H1 (cell line): ENCODE measurements around the gene DOK6. TPM values are rescaled to one million over a fixed set of nuclear protein-coding genes. Genes with fewer than 3 reads are reported as not detected.

Source experiments
- CTCF ChIA-PET: fragments of 300-600 bp; sonication (Branson Sonifier 250); formaldehyde crosslinking; loops from one replicate; lab custom pipeline; 2021; ENCODE audit not compliant: partially characterized antibody; lab: Charles Lee
- POLR2A ChIA-PET: fragments of 300-600 bp; sonication (Branson Sonifier 250); formaldehyde crosslinking; loops from one replicate; lab custom pipeline; 2021; ENCODE audit warnings: inconsistent platforms; ENCODE audit not compliant: partially characterized antibody; lab: Charles Lee
- DNase-seq, 2 experiments: peaks; one replicate each; pipeline versions ENCODE4 v3.0.0 to v3.0.0-alpha.2; 2010 to 2022; ENCODE audit warnings: low spot score in 2 of 2, low read depth in 1 of 2, mixed read lengths in 1 of 2
- FAIRE-seq: peaks from 2 replicates; lab custom pipeline; 2011; peaks lifted over from hg19 to GRCh38; lab: Jason Lieb, UNC
- H2AFZ ChIP-seq: 2 replicates; pipeline ENCODE4 v1.8.1; 2012; ENCODE audit warnings: low read length, inconsistent platforms
- H2AK5ac ChIP-seq: 2 replicates; pipeline ENCODE4 v1.6.1; 2013; ENCODE audit warnings: low read depth, low read length
- H2BK120ac ChIP-seq: replicated peaks from 2 replicates; pipeline ENCODE3; 2013; ENCODE audit warnings: low read depth, low read length, inconsistent platforms
- H2BK12ac ChIP-seq: 2 replicates; pipeline ENCODE4 v1.6.1; 2013; ENCODE audit warnings: low read depth, low read length
- H2BK15ac ChIP-seq: 2 replicates; pipeline ENCODE4 v1.6.1; 2013; ENCODE audit warnings: low read length
- H2BK20ac ChIP-seq: 2 replicates; pipeline ENCODE4 v1.6.1; 2013; ENCODE audit warnings: low read length
- H2BK5ac ChIP-seq: 2 replicates; pipeline ENCODE4 v1.6.1; 2013; ENCODE audit warnings: low read depth, low read length
- H3K14ac ChIP-seq: 2 replicates; pipeline ENCODE4 v1.6.1; 2013; ENCODE audit warnings: inconsistent platforms; ENCODE audit not compliant: insufficient read length
- H3K18ac ChIP-seq: 2 replicates; pipeline ENCODE4 v1.6.1; 2013; ENCODE audit warnings: low read length; ENCODE audit errors: extremely low read depth
- H3K23ac ChIP-seq: 2 replicates; pipeline ENCODE4 v1.6.1; 2013; ENCODE audit warnings: inconsistent platforms; ENCODE audit not compliant: insufficient read length
- H3K23me2 ChIP-seq: 2 replicates; pipeline ENCODE4 v1.6.1; 2013; ENCODE audit warnings: low read depth, low read length
- H3K27ac ChIP-seq: 2 replicates; pipeline ENCODE4 v1.6.1; 2011; ENCODE audit warnings: low read depth, low read length, inconsistent platforms
- H3K27me3 ChIP-seq, 4 experiments: replicated peaks in 1 of 4; 1 replicate in 1 of 4; 2 replicates in 3 of 4; pipeline versions ENCODE4 v1.6.1 to v1.8.1; 2011 to 2013; ENCODE audit warnings: low read length in 3 of 4, mild to moderate bottlenecking in 3 of 4, inconsistent platforms in 2 of 4, mixed read lengths in 2 of 4, moderate library complexity in 1 of 4; ENCODE audit not compliant: control insufficient read depth in 3 of 4, insufficient read depth in 3 of 4; ENCODE audit errors: extremely low read depth in 1 of 4
- H3K36me3 ChIP-seq, 4 experiments: 2 replicates each; pipeline versions ENCODE4 v1.6.1 to v1.8.1; 2011 to 2013; ENCODE audit warnings: mild to moderate bottlenecking in 4 of 4, low read length in 3 of 4, moderate library complexity in 2 of 4, control low read depth in 1 of 4, inconsistent platforms in 1 of 4; ENCODE audit not compliant: insufficient read depth in 4 of 4, control insufficient read depth in 2 of 4
- H3K4ac ChIP-seq: replicated peaks from 2 replicates; pipeline ENCODE3; 2013; ENCODE audit warnings: low read length, low read depth, mixed read lengths, inconsistent platforms; ENCODE audit not compliant: insufficient read length
- H3K4me1 ChIP-seq, 4 experiments: replicated peaks in 1 of 4; 1 replicate in 1 of 4; 2 replicates in 3 of 4; pipeline versions ENCODE4 v1.6.1 to v1.8.1; 2011 to 2013; ENCODE audit warnings: low read length in 3 of 4, inconsistent platforms in 2 of 4, mixed read lengths in 1 of 4; ENCODE audit not compliant: insufficient read depth in 4 of 4, control insufficient read depth in 3 of 4
- H3K4me2 ChIP-seq, 2 experiments: 2 replicates each; pipeline versions ENCODE4 v1.6.1 to v1.8.1; 2011 to 2013; ENCODE audit warnings: low read depth in 2 of 2, low read length in 2 of 2, control low read depth in 1 of 2, inconsistent platforms in 1 of 2, mild to moderate bottlenecking in 1 of 2; ENCODE audit not compliant: insufficient read depth in 1 of 2
- H3K4me3 ChIP-seq, 4 experiments: fragments of 200-600, 300-600 bp in 1 of 4; sonication (generic), shearing (Covaris generic), sonication (Bioruptor Twin) in 1 of 4; 2 replicates each; pipeline versions ENCODE4 v1.5.1 to v1.8.1; 2011 to 2016; ENCODE audit warnings: low read length in 4 of 4, low read depth in 3 of 4, control low read depth in 2 of 4, inconsistent platforms in 2 of 4, mild to moderate bottlenecking in 2 of 4, mixed read lengths in 1 of 4, moderate library complexity in 1 of 4; ENCODE audit not compliant: insufficient read depth in 2 of 4; ENCODE audit errors: extremely low read depth in 1 of 4
- H3K56ac ChIP-seq: replicated peaks from 2 replicates; pipeline ENCODE3; 2013; ENCODE audit warnings: low read depth, mild to moderate bottlenecking, mixed read lengths, low read length, inconsistent platforms; ENCODE audit not compliant: insufficient read length
- H3K79me1 ChIP-seq: 2 replicates; pipeline ENCODE4 v1.6.1; 2013; ENCODE audit warnings: low read depth, low read length, control low read depth
- H3K79me2 ChIP-seq, 2 experiments: 2 replicates each; pipeline versions ENCODE4 v1.6.1 to v1.8.1; 2012 to 2013; ENCODE audit warnings: low read length in 2 of 2, mild to moderate bottlenecking in 2 of 2, inconsistent platforms in 1 of 2; ENCODE audit not compliant: insufficient read depth in 2 of 2, control insufficient read depth in 1 of 2
- H3K9ac ChIP-seq, 4 experiments: replicated peaks in 1 of 4; 1 replicate in 1 of 4; 2 replicates in 3 of 4; pipeline versions ENCODE4 v1.6.1 to v1.8.1; 2011 to 2013; ENCODE audit warnings: low read depth in 3 of 4, low read length in 3 of 4, control low read depth in 2 of 4, mild to moderate bottlenecking in 2 of 4, moderate library complexity in 2 of 4, inconsistent platforms in 1 of 4; ENCODE audit errors: extremely low read depth in 1 of 4
- H3K9me3 ChIP-seq, 2 experiments: 2 replicates each; pipeline versions ENCODE4 v1.6.1 to v1.8.1; 2012 to 2013; ENCODE audit warnings: mild to moderate bottlenecking in 2 of 2, moderate library complexity in 2 of 2, control low read depth in 1 of 2, inconsistent platforms in 1 of 2, low read depth in 1 of 2, low read length in 1 of 2, mixed read lengths in 1 of 2; ENCODE audit not compliant: insufficient read depth in 2 of 2
- H4K20me1 ChIP-seq, 2 experiments: replicated peaks in 1 of 2; 2 replicates each; pipeline versions ENCODE3 to v1.8.1; 2011 to 2013; ENCODE audit warnings: inconsistent platforms in 2 of 2, low read length in 2 of 2, mild to moderate bottlenecking in 1 of 2; ENCODE audit not compliant: insufficient read depth in 2 of 2, control insufficient read depth in 1 of 2
- H4K5ac ChIP-seq: 2 replicates; pipeline ENCODE4 v1.6.1; 2013; ENCODE audit warnings: low read length, low read depth, mixed read lengths, inconsistent platforms; ENCODE audit not compliant: insufficient read length
- H4K8ac ChIP-seq: 2 replicates; pipeline ENCODE4 v1.8.0; 2013; ENCODE audit warnings: mild to moderate bottlenecking, moderate library complexity, low read length, inconsistent platforms; ENCODE audit not compliant: insufficient read depth; ENCODE audit errors: extremely low read depth
- H4K91ac ChIP-seq: replicated peaks from 2 replicates; pipeline ENCODE3; 2013; ENCODE audit warnings: low read length, mixed read lengths, inconsistent platforms; ENCODE audit not compliant: insufficient read length
- ASH2L ChIP-seq: fragments of 200-600, 300-600 bp; sonication (generic); IDR thresholded peaks from one replicate; pipeline ENCODE4 v1.7.1; 2017; ENCODE audit warnings: low read length
- CHD2 ChIP-seq: IDR thresholded peaks from 2 replicates; pipeline ENCODE4 v1.6.1; 2012; ENCODE audit warnings: low read length, improper control_type of control experiment
- EP300 ChIP-seq, 2 experiments: IDR thresholded peaks; 1 replicate in 1 of 2; 2 replicates in 1 of 2; pipeline ENCODE4 v1.6.1; 2011 to 2012; ENCODE audit warnings: low read depth in 2 of 2, low read length in 2 of 2, mild to moderate bottlenecking in 2 of 2, borderline replicate concordance in 1 of 2, inconsistent platforms in 1 of 2, moderate library complexity in 1 of 2
- EZH2 ChIP-seq: fragments of 200-600 bp; sonication (generic); IDR thresholded peaks from 2 replicates; pipeline ENCODE4 v1.7.1; 2012; ENCODE audit warnings: low read depth, mild to moderate bottlenecking, moderate library complexity, low read length, inconsistent platforms; ENCODE audit not compliant: severe bottlenecking
- PHF8 ChIP-seq: fragments of 200-600 bp; sonication (generic); conservative IDR thresholded peaks from 2 replicates; pipeline ENCODE4 v1.7.1; 2012; ENCODE audit warnings: low read depth, mild to moderate bottlenecking, inconsistent platforms, low read length, moderate library complexity
- POU5F1 ChIP-seq: IDR thresholded peaks from 2 replicates; pipeline ENCODE4 v1.6.1; 2011; ENCODE audit warnings: low read depth, mild to moderate bottlenecking, low read length, moderate library complexity
- RXRA ChIP-seq: IDR thresholded peaks from 2 replicates; pipeline ENCODE4 v1.6.1; 2011; ENCODE audit warnings: low read depth, mild to moderate bottlenecking, low read length, moderate library complexity; ENCODE audit not compliant: insufficient read depth
- SUZ12 ChIP-seq: fragments of 200-600 bp; sonication (generic); IDR thresholded peaks from 2 replicates; pipeline ENCODE4 v1.6.1; 2012; ENCODE audit warnings: mild to moderate bottlenecking, inconsistent platforms, low read length, moderate library complexity, mixed read lengths
- TAF1 ChIP-seq: IDR thresholded peaks from 2 replicates; pipeline ENCODE4 v1.6.1; 2011; ENCODE audit warnings: mild to moderate bottlenecking, low read depth, low read length
- TBP ChIP-seq: IDR thresholded peaks from 2 replicates; pipeline ENCODE4 v1.6.1; 2011; ENCODE audit warnings: low read depth, low read length, improper control_type of control experiment
- WGBS, 2 experiments: shearing (Covaris generic) in 1 of 2; methylation state at CpG; one replicate each; pipeline versions ENCODE4 v1.1.6 to v1.1.7; 2013 to 2015; ENCODE audit warnings: low lambda C conversion rate in 2 of 2, mixed read lengths in 2 of 2, inconsistent platforms in 1 of 2, low coverage in 1 of 2, missing lambda C conversion rate in 1 of 2; ENCODE audit not compliant: insufficient replicate concordance in 2 of 2, insufficient coverage in 1 of 2, insufficient read length in 1 of 2; ENCODE audit errors: extremely low coverage in 1 of 2, missing lambda C conversion rate in 1 of 2; 5-methylcytosine and 5-hydroxymethylcytosine counted together
- polyA plus RNA-seq, 7 experiments: library from polyadenylated mRNA; depleted of rRNA in 3 of 7; stranded (reverse) in 5 of 7; unstranded in 2 of 7; fragments of >200 nt in 5 of 7; fragments of 200-250 nt in 2 of 7; gene quantifications; 1 replicate in 5 of 7; 2 replicates in 1 of 7; 4 replicates in 1 of 7; pipeline versions ENCODE4 v1.2.1 to v1.2.3, GENCODE V29; 2011 to 2013; ENCODE audit warnings: missing spikeins in 2 of 7, mixed read lengths in 2 of 7
- total RNA-seq: library from RNA; stranded (reverse); fragmentation: NEBNext Ultra II Directional; extraction: Animal tissue kit (Norgen Biotek cat#: 25700); gene quantifications from 2 replicates; pipeline ENCODE4 v1.2.1, GENCODE V29; 2021

Gene DOK6
- total and polyA plus RNA-seq, 2 of the 8 experiments (the other 6 are each of a cell fraction or from before 2014, with no cell fraction given) = 0.33 to 0.50 TPM

DNA sequence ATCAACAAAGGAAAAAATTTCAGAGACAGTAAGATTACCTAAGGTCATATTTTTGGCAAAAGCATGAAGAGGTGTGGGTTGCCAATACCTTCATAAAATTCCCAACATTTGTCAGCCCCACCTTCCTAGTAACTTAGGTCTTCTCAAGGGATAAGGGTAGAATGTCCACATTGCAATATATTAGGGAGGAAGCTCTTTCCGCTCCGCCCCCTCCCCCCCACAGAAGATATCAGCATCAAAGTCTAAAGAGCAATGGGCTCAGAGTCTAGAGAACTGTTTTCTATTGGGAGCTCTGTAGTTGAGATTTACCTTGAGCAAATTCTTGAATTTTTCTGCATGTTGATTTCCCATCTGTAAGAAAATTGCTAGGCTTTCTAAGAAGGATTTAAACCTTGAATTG lies 346.7 kb downstream of the DOK6 start:
- Histone ChIP-seq H2BK20ac (no peak overlapping the region), H3K4ac (no peak overlapping the region), H3K23me2 (no peaks in the 10 kb centered on the region), H2AK5ac (no peak overlapping the region), H3K4me3 (no peak overlapping the region), H3K23ac (no peak overlapping the region), H3K14ac (no peak overlapping the region), H2BK120ac (no peak overlapping the region), H3K9ac (no peak overlapping the region), H4K5ac (no peak overlapping the region), H4K91ac (no peak overlapping the region), H3K18ac (no peak overlapping the region), H3K36me3 (no peaks in the 10 kb centered on the region), H3K9me3 (peaks cover 0 to 2% of the 10 kb centered on the region in 2 experiments; a peak in 2 of 4 replicates), H3K4me2 (no peak overlapping the region), H3K4me1 (no peaks in the 10 kb centered on the region), H2BK5ac (no peak overlapping the region), H3K27me3 (no peaks in the 10 kb centered on the region), H2AFZ (no peak overlapping the region), H2BK15ac (no peak overlapping the region), H3K56ac (no peak overlapping the region), H3K79me2 (no peaks in the 10 kb centered on the region), H4K8ac (no peak overlapping the region), H3K79me1 (no peaks in the 10 kb centered on the region), H4K20me1 (no peaks in the 10 kb centered on the region), H2BK12ac (no peak overlapping the region), H3K27ac (no peak overlapping the region)
- WGBS, 2 experiments = 67% methylated on average over 2 of the region's 2 CpGs; no CpG with 5 or more reads in 1 of the 2 experiments
- DNase-seq (no peak), FAIRE-seq (no peak)
- ChIA-PET POLR2A (no interaction called here), CTCF (interaction anchor here (0.7 kb wide), 1 partner anchor 238 kb away, joined by 3 read pairs; no protein-coding TSS in a partner anchor)
- TF ChIP-seq RXRA (no peak), CHD2 (no peak), EP300 (IDR thresholded peaks at IDR 0.05; ENCODE audit: borderline replicate concordance in 1 of 2, low read depth in 2 of 2, low read length in 2 of 2) (no peak), EZH2 (no peak), TBP (no peak), ASH2L (no peak), PHF8 (no peak), SUZ12 (no peak), POU5F1 (no peak), TAF1 (no peak)
